HG03025 (cell line): ENCODE data around the gene SLC25A33.
"Not testable (repeated sequence)": the region's sequence is repeated elsewhere in the genome, so short reads cannot be mapped to it uniquely, and the experiment has no call there.

Experiments used
- ATAC-seq: cut with Tn5 transposase; IDR thresholded peaks from one replicate; pipeline ENCODE4 v1.9.1; 2021; ENCODE audit warnings: mild to moderate bottlenecking, moderate library complexity; ENCODE audit not compliant: unreplicated experiment, low FRiP score

Gene SLC25A33

DNA sequence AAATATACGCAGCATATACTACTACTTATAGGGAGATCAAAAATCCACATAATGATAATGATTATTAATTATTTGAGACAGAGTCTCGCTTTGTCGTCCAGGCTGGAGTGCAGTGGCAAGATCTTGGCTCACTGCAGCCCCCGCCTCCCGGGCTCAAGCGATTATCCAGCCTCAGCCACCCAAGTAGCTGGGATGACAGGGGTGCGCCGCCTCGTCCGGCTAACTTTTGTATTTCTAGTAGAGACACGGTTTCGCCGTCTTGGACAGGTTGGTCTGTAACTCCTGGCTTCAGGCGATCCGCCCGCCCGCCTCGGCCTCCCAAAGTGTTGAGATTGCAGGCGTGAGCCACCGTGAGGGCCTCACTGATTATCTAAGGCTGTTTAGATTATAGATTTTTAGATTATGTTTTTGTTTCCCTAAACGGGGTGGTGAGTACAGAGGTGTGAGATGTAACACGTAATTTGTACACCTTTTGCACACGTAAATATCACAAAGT lies 548 bp upstream of the SLC25A33 start:
- no peak for ATAC-seq

GRCh38 chr1:9539829-9540550 lies 725 bp downstream of the SLC25A33 start:
- ATAC-seq = peak; percentile 44

GRCh38 chr1:9542430-9542829 lies 3.2 kb downstream of the SLC25A33 start:
- no peak for ATAC-seq

- no peak for ATAC-seq
These were observed 5.7 kb downstream of the SLC25A33 start for GRCh38 chr1:9544926-9545325.

DNA sequence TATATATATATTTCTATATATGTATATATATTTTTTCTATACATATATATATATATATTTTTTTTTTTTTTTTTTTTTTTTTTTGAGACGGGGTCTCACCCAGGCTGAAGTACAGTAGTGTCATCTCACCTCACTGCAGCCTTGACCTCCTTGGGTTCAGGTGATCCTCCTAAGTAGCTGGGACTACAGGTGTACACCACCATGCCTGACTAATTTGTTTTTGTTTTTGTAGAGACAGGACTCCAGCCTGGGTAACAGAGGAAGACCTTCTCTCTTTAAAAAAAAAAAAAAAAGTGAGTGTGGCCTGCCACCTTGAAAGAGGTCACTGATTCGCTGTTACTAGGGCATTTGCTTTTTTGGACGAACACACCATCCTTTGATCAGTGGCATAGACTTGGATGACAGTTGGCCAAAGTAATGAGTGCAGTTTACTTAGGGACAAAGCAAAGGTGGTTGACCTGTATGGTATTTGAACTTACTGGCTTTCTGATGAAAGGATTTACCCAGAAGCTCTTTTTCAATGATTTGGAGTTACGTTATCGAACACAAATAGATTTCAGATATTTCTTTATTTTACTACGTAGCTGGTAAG lies 10.8 kb downstream of the SLC25A33 start:
- ATAC-seq = no peak

- ATAC-seq = no peak
These were observed 12.7 kb downstream of the SLC25A33 start for GRCh38 chr1:9551984-9552383.

- no peak for ATAC-seq
These were observed 14.5 kb downstream of the SLC25A33 start for GRCh38 chr1:9553736-9554144.

GRCh38 chr1:9555942-9556341 lies 16.7 kb downstream of the SLC25A33 start:
- ATAC-seq = no peak

- no peak for ATAC-seq
These were observed 18.4 kb downstream of the SLC25A33 start for GRCh38 chr1:9557624-9558023.

- ATAC-seq = no peak
These were observed 19.1 kb downstream of the SLC25A33 start for GRCh38 chr1:9558271-9558945.

DNA sequence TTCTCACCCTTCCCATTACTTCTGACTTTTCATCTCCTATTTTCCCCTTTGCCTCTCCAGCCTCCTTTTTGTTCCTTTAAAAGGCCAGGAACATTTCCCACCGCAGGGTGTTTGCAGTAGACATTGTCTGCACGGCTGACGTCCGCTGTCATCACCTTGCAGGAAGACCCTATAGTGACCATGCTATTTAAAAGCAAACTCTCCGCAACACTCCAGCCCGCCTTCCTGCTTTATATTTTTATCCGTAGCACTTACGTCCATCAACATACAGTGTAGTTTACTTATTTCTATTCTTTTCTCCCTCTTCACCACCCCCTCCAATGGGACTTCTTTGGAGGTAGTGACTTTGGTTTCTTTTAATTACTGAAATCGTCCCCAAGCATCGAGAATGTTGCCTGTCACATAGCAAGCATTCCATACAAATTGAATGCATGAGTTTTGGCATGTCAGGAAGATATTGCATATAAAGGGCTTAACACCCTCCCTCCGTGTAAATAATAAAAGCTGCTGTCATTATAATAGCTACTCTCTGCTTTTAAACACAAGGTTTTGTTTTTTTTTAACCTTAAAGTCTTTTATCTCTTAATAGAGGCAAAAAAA lies 19.8 kb downstream of the SLC25A33 start:
- ATAC-seq = no peak

- no peak for ATAC-seq
These were observed 20.4 kb downstream of the SLC25A33 start for GRCh38 chr1:9559673-9560072.

DNA sequence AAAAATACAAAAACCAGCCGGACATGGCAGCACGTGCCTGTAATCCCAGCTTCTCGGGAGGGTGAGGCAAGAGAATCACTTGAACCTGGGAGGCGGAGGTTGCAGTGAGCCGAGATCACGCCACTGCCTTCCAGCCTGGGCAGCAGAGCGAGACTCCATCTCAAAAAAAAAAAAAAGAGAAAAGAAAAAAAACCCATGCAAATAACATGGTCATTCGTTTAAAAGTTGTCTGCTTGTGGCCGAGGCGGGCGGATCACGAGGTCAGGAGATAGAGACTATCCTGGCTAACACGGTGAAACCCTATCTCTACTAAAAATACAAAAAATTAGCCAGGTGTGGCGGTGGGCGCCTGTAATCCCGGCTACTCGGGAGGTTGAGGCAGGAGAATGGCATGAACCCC lies 20.8 kb downstream of the SLC25A33 start:
- ATAC-seq = not testable (repeated sequence)

- ATAC-seq = no peak
These were observed 22.2 kb downstream of the SLC25A33 start for GRCh38 chr1:9561429-9561828.

DNA sequence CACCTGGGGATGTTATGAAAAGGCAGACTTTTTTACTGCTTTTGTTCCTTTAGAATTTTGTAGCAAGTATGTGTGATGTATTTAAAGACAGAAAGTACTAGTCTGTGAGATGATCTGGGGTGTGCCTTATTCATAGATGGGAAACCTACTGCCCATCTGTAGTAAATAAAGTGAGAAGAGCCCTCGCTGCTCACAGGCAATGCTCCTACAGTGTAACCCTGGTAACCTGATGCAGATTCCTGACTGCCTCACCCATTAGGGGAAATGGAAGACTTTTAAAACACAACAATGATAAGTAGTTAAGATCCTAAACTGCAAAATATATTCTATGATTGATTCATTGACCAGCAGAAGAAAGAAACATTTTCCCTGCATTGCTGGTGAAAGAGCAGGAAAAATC lies 30.0 kb downstream of the SLC25A33 start:
- no peak for ATAC-seq

DNA sequence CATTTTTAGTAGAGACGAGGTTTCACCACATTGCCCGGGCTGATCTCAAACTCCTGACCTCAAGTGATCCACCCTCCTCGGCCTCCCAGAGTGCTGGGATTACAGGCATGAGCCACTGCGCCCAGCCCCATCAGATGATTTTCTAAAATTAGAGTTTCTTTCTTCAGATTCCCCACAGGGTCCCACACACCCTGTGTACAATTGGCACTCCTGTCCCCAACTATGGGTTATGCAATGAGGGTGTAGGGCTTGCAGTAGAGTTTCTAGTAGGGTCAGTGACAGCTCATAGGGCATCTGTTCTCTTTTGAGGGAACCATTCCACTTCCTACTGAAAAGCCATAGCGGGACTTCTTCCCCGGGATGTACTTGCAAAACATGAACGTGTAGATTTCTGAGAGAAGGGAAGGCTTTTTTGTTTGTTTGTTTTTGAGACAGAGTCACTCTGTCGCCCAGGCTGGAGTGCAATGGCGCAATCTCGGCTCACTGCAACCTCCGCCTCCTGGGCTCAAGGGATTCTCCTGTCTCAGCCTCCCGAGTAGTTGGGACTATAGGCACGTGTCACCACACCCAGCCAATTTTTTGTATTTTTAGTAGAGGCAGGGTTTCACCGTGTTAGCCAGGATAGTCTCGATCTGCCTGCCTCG lies 31.7 kb downstream of the SLC25A33 start:
- not testable (repeated sequence) for ATAC-seq

GRCh38 chr1:9573723-9574122 lies 34.5 kb downstream of the SLC25A33 start:
- no peak for ATAC-seq

DNA sequence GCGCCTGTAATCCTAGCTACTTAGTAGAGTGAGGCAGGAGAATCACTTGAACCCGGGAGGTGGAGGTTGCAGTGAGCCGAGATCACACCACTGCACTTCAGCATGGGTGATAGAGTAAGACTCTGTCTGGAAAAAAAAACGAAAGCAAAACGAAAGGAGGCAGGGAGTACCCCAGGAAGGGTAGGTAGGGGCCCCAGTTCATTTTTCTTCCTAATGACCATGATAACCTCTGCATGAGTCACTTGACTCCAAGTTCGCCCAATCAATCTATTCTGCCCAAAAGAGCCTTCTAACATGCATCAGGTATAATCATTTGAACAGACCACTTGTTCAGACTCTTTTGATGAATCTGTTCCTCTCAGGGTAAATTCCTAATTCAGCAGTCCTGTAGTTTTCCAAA lies 36.2 kb downstream of the SLC25A33 start:
- ATAC-seq = no peak

DNA sequence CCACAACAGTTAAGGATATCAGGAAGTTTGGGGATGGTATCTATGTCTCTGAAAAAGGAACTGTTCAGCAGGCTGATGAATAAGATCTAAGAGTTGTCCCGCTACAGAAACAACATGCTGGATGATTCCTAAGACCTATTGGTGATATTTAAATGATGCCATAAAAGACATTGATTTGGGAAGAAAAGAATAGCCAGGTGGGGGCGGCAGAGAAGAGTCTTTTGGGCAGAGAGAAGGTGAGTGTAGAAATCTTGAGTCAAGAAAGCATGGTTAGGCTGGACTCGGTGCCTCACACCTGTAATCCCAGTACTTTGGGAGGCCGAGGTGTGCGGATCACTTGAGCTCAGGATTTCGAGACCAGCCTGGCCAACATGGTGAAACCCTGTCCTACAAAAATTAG lies 37.6 kb downstream of the SLC25A33 start:
- ATAC-seq = no peak

DNA sequence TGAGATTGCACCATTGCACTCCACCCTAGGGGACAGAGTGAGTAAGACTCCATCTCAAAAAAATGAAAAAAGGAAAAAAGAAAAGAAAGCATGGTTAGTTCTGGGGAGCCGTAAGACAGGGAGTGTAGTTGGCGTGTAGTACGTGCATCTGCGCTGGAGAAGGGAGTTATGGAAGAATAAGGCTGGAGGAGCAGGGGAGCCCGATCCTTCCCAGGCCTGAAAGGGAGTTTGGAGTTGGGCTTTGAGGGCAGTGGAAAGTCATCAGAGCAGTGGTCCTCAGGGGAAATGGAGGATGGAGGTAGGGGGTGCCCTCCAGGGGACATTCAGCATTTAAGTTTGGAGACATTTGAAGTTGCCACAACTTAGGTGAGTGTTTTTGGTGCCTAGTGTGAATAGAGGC lies 38.2 kb downstream of the SLC25A33 start:
- ATAC-seq = no peak

- ATAC-seq = no peak
These were observed 41.7 kb downstream of the SLC25A33 start for GRCh38 chr1:9580942-9581341.
